ENCODE measurements around the gene FXYD1. TPM values are rescaled to one million over a fixed set of nuclear protein-coding genes. Genes with fewer than 3 reads are reported as not detected.

FXYD1 gene
- total and polyA plus RNA-seq, 2 of the 8 experiments (the other 6 are each of a cell fraction or from before 2014, with no cell fraction given), result 1.6 to 8.1 TPM

GRCh38 chr19:35143231-35143715, 4.6 kb downstream of the FXYD1 start, which contains the start of gene FXYD7:
TSS of gene FXYD7 (plus strand) at chr19:35143255. CDS start at chr19:35143334, 79 bp downstream.
- Histone ChIP-seq H3K79me1 (ENCODE audit: low read depth, low read length) (no peaks in the 10 kb centered on the region), H2BK15ac (ENCODE audit: low read length) (peak within 1 kb of the TSS; percentile 94; the same call in 1 of the 2 replicates), H3K36me3 (ENCODE audit: control insufficient read depth in 2 of 4, insufficient read depth in 4 of 4, low read length in 3 of 4) (no peaks in the 10 kb centered on the region), H4K20me1 (replicated peaks in 1 of 2; ENCODE audit: control insufficient read depth in 1 of 2, insufficient read depth in 2 of 2, low read length in 2 of 2) (peaks cover 0 to 3% of the 10 kb centered on the region in 2 experiments), H3K23ac (ENCODE audit: insufficient read length) (no peak within 1 kb of the TSS), H3K4ac (replicated peaks; ENCODE audit: insufficient read length, low read depth, low read length) (no peak within 1 kb of the TSS), H2BK12ac (ENCODE audit: low read depth, low read length) (peak within 1 kb of the TSS; percentile 75; the same call in 1 of the 2 replicates), H4K5ac (ENCODE audit: insufficient read length, low read depth, low read length) (no peak within 1 kb of the TSS), H3K23me2 (ENCODE audit: low read depth, low read length) (peaks cover 20% of the 10 kb centered on the region; the same call in 1 of the 2 replicates), H3K9me3 (ENCODE audit: insufficient read depth in 2 of 2, low read depth in 1 of 2, low read length in 1 of 2) (no peaks in the 10 kb centered on the region), H3K14ac (ENCODE audit: insufficient read length) (no peak within 1 kb of the TSS), H2BK120ac (replicated peaks; ENCODE audit: low read depth, low read length) (no peak within 1 kb of the TSS), H2BK20ac (ENCODE audit: low read length) (peak within 1 kb of the TSS; percentile 72; the same call in 1 of the 2 replicates), H3K9ac (replicated peaks in 1 of 4; ENCODE audit: extremely low read depth in 1 of 4, low read depth in 3 of 4, low read length in 3 of 4) (no peak within 1 kb of the TSS; a peak in 1 of 7 replicates), H3K27ac (ENCODE audit: low read depth, low read length) (no peak within 1 kb of the TSS), H2AK5ac (ENCODE audit: low read depth, low read length) (0 out of 2 replicates have a peak within 1 kb of the TSS, but pooled peaks have one; percentile 5), H4K91ac (replicated peaks; ENCODE audit: insufficient read length, low read length) (peak within 1 kb of the TSS; percentile 79), H3K56ac (replicated peaks; ENCODE audit: insufficient read length, low read depth, low read length) (no peak within 1 kb of the TSS), H3K18ac (ENCODE audit: extremely low read depth, low read length) (peak within 1 kb of the TSS; percentile 48), H2BK5ac (ENCODE audit: low read depth, low read length) (peak within 1 kb of the TSS; percentile 10; the same call in 1 of the 2 replicates), H3K79me2 (ENCODE audit: control insufficient read depth in 1 of 2, insufficient read depth in 2 of 2, low read length in 2 of 2) (no peaks in the 10 kb centered on the region), H4K8ac (ENCODE audit: extremely low read depth, insufficient read depth, low read length) (no peak within 1 kb of the TSS), H3K27me3 (replicated peaks in 1 of 4; ENCODE audit: control insufficient read depth in 3 of 4, extremely low read depth in 1 of 4, insufficient read depth in 3 of 4, low read length in 3 of 4) (peaks cover 0 to 15% (median 8%) of the 10 kb centered on the region in 4 experiments; a peak in 5 of 7 replicates), H3K4me3 (ENCODE audit: extremely low read depth in 1 of 4, insufficient read depth in 2 of 4, low read depth in 3 of 4, low read length in 4 of 4) (peak within 1 kb of the TSS; percentile 48 to 68 (median 54)), H3K4me1 (replicated peaks in 1 of 4; ENCODE audit: control insufficient read depth in 3 of 4, insufficient read depth in 4 of 4, low read length in 3 of 4) (peaks cover 5 to 30% (median 24%) of the 10 kb centered on the region in 4 experiments), H3K4me2 (ENCODE audit: insufficient read depth in 1 of 2, low read depth in 2 of 2, low read length in 2 of 2) (peak within 1 kb of the TSS; percentile 78 to 89), H2AFZ (ENCODE audit: low read length) (no peak within 1 kb of the TSS)
- FAIRE-seq, result no peak
- WGBS, 2 experiments (ENCODE audit: extremely low coverage in 1 of 2, insufficient coverage in 1 of 2, insufficient read length in 1 of 2, insufficient replicate concordance in 2 of 2, low coverage in 1 of 2, low lambda C conversion rate in 2 of 2, missing lambda C conversion rate in 1 of 2), result 9% methylated on average over 13 of the region's 31 CpGs; no CpG with 5 or more reads in 1 of the 2 experiments
- TF ChIP-seq ASH2L (IDR thresholded peaks at IDR 0.05; ENCODE audit: low read length) (peak; percentile 15), EP300 (IDR thresholded peaks at IDR 0.05; ENCODE audit: borderline replicate concordance in 1 of 2, low read depth in 2 of 2, low read length in 2 of 2) (no peak)
- ChIA-PET POLR2A (ENCODE audit: partially characterized antibody) (interaction anchor here (0.8 to 4.8 kb wide), 7 partner anchors 10 to 114 kb away, joined by 3 to 67 read pairs (median 4); partner anchors contain the start of gene FXYD5), CTCF (ENCODE audit: partially characterized antibody) (interaction anchor here (0.6 to 10.2 kb wide), 19 partner anchors 10 to 146 kb away, joined by 3 to 154 read pairs (median 5); partner anchors contain the start of genes FXYD3 and FXYD5)
- peak in 1 of 2 experiments; percentile 74 for DNase-seq (ENCODE audit: low read depth in 1 of 2, low spot score in 2 of 2)

Measured in H1 (cell line).